ENCODE measurements around the gene NOXO1. TPM values are rescaled to one million over a fixed set of nuclear protein-coding genes. Genes with fewer than 3 reads are reported as not detected.

Gene NOXO1
- total and polyA plus RNA-seq, 10 of the 15 experiments (the other 5 are each of a cell fraction or from before 2014, with no cell fraction given) = 0.09 to 0.76 (median 0.26) TPM; not detected in 4

DNA sequence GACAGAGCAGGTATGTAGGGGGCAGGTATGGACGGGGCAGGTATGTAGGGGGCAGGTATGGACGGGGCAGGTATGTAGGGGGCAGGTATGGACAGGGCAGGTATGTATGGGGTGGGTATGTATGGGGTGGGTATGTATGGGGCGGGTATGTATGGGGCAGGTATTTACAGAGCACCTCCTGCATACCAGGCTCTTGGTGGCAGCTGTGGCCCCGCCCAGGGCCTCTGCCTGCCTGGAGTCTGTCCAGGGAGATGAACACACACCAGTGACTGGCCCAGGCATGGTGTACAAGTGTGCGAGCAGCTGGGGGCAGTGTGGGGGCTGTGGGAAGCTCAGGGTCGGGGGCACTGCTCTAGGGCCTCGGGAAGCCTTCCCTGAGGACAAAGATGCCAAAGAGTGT, 31.2 kb downstream of the NOXO1 start (continued):
- TF ChIP-seq, protein P1, sequence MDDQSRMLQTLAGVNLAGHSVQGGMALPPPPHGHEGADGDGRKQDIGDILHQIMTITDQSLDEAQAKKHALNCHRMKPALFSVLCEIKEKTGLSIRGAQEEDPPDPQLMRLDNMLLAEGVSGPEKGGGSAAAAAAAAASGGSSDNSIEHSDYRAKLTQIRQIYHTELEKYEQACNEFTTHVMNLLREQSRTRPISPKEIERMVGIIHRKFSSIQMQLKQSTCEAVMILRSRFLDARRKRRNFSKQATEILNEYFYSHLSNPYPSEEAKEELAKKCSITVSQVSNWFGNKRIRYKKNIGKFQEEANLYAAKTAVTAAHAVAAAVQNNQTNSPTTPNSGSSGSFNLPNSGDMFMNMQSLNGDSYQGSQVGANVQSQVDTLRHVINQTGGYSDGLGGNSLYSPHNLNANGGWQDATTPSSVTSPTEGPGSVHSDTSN (IDR thresholded peaks at IDR 0.05; ENCODE audit: insufficient replicate concordance, low read depth, low read length) = no peak
- TF ChIP-seq TBL1XR1 (IDR thresholded peaks at IDR 0.05; ENCODE audit: low read depth, low read length) (no peak), GABPA (IDR thresholded peaks at IDR 0.05; ENCODE audit: low read depth) (no peak)

GRCh38 chr16:1949507-1949906, 31.8 kb downstream of the NOXO1 start:
- H4K20me1 ChIP-seq (ENCODE audit: control insufficient read depth, insufficient read depth) = no peaks in the 10 kb centered on the region
- intact Hi-C loops (cut with micrococcal nuclease; ENCODE audit: unreplicated experiment) = no loop called here
- ChIA-PET SMC1A (ENCODE audit: uncharacterized antibody, unreplicated experiment) (no interaction called here), POLR2A (interaction anchor here (0.7 kb wide), 1 partner anchor 39 kb away, joined by 4 read pairs; no protein-coding TSS in a partner anchor), RAD21 (ENCODE audit: unreplicated experiment) (no interaction called here), CTCF (no interaction called here)
- no peaks in the 10 kb centered on the region; a peak in 1 of 4 replicates for H3K27me3 ChIP-seq (replicated peaks in 1 of 2; ENCODE audit: control insufficient read depth in 2 of 2, insufficient read depth in 2 of 2, low read length in 1 of 2)
- H3K9me3 ChIP-seq (replicated peaks; ENCODE audit: control insufficient read depth, insufficient read depth, low read length) = no peaks in the 10 kb centered on the region
- H3K4me1 ChIP-seq (ENCODE audit: control insufficient read depth, insufficient read depth, low read length) = no peaks in the 10 kb centered on the region
- no peaks in the 10 kb centered on the region for H3K79me2 ChIP-seq (ENCODE audit: control insufficient read depth, insufficient read depth, low read length)
- H3K4me3 ChIP-seq = no peak overlapping the region
- ATAC-seq = no peak
- H3K36me3 ChIP-seq (ENCODE audit: control insufficient read depth in 2 of 2, insufficient read depth in 2 of 2, low read length in 1 of 2) = no peaks in the 10 kb centered on the region
- H2AFZ ChIP-seq (ENCODE audit: control insufficient read depth, low read depth, low read length) = no peak overlapping the region
- no peak overlapping the region for H3K9ac ChIP-seq (ENCODE audit: control insufficient read depth, insufficient read depth, low read length)
- BruUV-seq (replicated peaks) = no TSS peak
- no peak for FAIRE-seq
- no peak overlapping the region for H3K27ac ChIP-seq (ENCODE audit: control insufficient read depth, insufficient read depth)
- no peak overlapping the region for H3K4me2 ChIP-seq (ENCODE audit: control insufficient read depth, insufficient read depth)
- in situ Hi-C loops (cut with MboI) = no loop called here
- WGBS (ENCODE audit: insufficient coverage, insufficient replicate concordance, low lambda C conversion rate, missing lambda C conversion rate) = 81% methylated on average over 10 of the region's 11 CpGs
- DNase-seq (ENCODE audit: low read depth, low spot score) = no peak
- TF ChIP-seq ZBTB4 (CRISPR knock-in tag; IDR thresholded peaks at IDR 0.05) (no peak), HCFC1 (IDR thresholded peaks at IDR 0.05; ENCODE audit: low read length) (no peak), MLLT1 (IDR thresholded peaks at IDR 0.05) (no peak), CHD2 (IDR thresholded peaks at IDR 0.05; ENCODE audit: borderline replicate concordance, low read depth, low read length) (no peak), E2F8 (IDR thresholded peaks at IDR 0.05; ENCODE audit: low read depth, partially characterized antibody) (no peak), YBX1 (IDR thresholded peaks at IDR 0.05) (no peak)
- TF ChIP-seq, protein P2, sequence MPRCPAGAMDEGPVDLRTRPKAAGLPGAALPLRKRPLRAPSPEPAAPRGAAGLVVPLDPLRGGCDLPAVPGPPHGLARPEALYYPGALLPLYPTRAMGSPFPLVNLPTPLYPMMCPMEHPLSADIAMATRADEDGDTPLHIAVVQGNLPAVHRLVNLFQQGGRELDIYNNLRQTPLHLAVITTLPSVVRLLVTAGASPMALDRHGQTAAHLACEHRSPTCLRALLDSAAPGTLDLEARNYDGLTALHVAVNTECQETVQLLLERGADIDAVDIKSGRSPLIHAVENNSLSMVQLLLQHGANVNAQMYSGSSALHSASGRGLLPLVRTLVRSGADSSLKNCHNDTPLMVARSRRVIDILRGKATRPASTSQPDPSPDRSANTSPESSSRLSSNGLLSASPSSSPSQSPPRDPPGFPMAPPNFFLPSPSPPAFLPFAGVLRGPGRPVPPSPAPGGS (IDR thresholded peaks at IDR 0.05; ENCODE audit: borderline replicate concordance, insufficient read depth, low read depth, low read length, poor library complexity, severe bottlenecking) = no peak

All from GM12878 (cell line).